Stimulated activated CD8-positive, alpha-beta memory T cell treated with anti-CD3 and anti-CD28 coated beads, Interleukin-7, amount 100 ng/mL, for 48 hours (primary cell): Measurements from ENCODE around the gene CCDC50.

Experiments used
- DNase-seq, 2 donors: peaks; one replicate each; pipeline ENCODE4 v3.0.0-alpha.2; 2020; ENCODE audit warnings: low read depth in 1 of 2; ENCODE audit errors: extremely low read depth in 1 of 2

The CCDC50 gene, protein sequence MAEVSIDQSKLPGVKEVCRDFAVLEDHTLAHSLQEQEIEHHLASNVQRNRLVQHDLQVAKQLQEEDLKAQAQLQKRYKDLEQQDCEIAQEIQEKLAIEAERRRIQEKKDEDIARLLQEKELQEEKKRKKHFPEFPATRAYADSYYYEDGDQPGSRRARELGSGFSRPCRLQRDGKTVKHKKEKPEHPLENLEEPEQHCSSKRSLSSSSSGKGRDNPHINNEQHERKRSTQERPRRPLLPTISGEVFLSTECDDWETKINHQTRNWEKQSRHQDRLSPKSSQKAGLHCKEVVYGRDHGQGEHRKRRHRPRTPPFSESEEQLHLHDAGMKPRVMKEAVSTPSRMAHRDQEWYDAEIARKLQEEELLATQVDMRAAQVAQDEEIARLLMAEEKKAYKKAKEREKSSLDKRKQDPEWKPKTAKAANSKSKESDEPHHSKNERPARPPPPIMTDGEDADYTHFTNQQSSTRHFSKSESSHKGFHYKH

DNA sequence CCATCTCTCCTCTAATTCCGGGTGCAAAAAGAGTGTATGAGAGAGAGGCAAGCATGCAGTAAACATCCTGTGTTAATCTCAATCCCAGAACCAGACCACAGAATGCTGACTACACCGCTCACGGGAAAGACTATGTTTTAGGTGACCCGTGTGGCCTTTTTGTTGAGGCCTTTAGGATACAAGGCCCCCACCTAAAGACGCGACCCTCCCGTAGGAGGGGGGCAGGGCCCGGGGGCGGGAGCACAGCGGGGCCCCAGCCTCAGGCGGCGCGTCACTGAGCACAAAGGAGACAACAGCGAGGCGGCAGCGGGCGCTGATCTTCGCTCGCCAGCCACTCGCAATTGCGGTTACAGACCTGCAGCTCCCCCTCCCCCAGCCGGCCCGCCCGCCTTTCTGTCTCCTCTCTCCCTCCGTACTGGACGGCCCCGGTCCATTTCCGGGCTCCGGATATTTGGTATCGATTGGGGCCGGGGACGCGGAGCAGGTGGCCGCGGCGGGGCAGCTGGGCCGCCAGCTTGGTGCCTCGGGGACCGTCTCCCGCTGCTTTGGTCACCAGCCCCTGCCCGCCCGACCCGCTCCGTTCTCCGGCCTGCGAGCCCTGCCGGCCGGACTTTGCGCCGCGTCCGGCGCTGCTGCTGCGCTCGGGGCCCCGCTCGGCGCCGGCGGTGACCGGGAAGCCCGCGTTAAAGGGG, at the start of gene CCDC50:
TSS of gene CCDC50 (plus strand) at position 433 of the 692 bp plus-strand sequence. CDS start 281 bp downstream, outside the sequence.
- DNase-seq = peak in 1 of 2 donors; percentile 4

DNA sequence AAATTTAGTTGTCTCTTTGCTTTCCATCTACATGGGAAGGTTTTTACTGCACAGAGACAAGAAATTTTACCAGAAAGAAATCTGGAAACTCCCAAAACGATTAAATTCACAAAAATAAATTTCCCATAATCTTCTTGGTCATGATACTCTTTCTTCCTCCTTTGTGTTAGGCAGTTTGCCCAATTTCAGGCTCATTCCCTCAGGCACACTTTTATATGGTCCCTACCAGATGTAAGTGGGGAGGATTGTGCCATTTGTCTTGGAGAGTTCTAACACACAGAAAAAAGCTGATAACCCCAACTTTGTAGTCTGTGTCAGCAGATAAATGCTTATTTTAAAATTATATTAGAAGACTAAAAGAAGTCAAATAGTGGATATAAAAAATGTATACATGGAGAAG, 49.1 kb upstream of the CCDC50 start:
- no peak for DNase-seq

- DNase-seq = no peak
Measured at GRCh38 chr3:191280882-191281281, 48.3 kb upstream of the CCDC50 start.

DNA sequence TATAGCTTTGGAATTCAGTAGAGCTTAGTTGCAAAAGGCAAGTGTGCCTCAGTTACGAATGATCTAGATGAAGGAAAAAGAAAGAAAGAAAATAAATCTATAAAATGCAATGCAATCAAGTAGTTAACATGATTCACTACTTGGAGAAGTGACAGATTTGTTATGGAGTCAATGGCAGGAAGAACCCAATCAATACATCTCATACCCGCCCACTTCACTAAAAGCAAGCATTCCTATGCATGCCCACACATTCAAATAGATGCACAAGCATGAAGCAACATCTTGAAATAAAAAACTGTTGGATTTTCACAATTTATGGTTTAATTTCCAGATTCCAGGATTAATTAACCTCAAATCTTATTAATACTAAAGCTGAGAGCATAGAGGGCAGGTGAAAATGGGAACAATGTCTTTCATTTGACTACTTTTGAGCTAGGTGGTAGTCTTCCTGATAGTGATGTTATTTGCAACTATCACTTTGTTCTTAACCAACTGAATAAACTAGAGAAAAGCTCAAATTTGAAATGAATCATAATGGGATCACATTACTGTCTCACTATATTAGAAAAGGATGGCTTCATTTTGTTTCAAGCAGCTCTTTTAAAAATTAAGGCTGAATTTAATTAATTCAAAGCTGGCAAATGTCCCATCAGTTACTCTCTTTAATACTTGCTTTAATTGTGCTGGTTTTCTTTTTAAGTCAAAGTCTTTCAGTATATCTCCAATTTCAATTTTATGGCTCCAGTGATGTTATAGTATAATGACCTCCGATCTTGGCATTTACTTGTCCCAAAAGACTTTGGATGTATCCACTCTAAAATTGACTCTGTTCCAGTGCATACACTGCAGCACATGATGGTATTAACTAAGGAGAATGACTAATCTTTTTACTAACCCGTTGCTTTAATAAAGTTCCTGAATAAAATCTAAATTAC, 46.7 kb upstream of the CCDC50 start:
- DNase-seq = no peak

DNA sequence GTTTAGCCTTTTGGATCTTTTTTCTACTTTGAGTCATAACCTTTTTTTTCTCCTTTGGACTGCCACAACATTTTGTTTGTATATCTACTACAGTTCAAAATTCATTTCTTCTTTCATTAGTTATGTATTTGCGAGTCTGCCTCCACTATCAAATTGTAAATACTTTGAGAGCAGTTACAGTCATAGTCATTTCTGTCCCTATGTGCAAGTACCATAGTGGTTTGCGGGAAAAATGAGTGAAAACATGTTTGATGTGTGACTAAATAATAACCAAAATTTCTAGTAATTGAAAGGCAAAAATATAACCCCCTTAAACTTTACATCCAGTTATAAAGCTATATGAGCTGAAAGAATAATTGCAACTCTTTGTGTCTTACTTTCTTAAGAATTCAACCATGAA, 45.8 kb upstream of the CCDC50 start:
- DNase-seq = no peak

- DNase-seq = no peak
Measured at GRCh38 chr3:191290311-191291025, 38.7 kb upstream of the CCDC50 start.

DNA sequence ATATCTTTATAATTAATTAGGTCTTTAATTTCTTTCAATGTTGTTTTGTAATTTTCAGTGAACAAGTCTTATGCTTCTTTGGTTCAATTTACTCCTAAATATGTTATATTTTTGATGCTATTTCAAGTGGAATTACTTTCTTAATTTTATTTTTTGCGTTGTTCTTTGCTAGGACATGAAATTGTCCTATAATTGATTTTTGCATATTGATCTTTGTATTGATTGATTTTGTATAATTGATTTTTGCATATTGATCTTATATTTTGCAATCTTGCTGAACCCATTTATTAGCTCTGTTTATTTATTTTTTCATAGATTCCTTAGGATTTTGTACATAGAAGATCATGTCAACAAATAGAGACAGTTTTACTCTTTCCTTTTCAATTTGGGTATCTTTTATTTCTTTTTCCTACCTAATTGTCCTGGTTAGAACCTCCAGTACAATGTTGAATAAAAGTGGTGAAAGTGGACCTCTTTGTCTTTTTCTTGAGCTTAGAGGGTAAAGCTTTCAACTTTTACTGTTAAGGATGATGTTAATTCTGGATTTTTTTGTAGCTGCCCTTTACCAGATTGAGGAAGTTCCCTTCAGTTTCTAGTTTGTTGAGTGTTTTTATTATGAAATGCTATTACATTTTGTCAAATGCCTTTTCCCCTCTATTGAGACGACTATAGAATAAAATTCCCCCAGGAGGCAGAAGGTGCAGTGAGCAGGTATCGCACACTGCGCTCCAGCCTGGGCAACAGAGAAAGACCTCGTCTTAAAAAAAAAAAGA, 36.8 kb upstream of the CCDC50 start:
- DNase-seq = no peak

DNA sequence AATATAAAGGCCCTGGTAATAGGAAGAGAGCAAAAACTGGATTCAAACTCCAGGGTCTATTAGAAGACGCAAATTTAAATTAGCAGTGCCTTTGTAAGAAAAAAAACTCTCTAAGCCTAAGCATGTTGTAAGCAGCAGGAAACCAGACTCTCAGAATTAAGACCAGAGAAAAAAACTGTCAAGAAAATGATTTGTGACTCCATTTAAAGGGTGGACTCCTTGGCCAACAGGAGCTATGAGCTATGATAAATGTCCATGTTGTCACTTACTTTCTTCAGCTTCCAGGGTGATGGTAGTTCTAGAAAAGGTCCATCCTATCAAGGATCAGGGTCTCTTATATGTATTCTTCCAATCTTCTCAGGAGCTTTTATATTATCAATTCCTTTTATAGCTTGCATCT, 34.9 kb upstream of the CCDC50 start:
- no peak for DNase-seq

DNA sequence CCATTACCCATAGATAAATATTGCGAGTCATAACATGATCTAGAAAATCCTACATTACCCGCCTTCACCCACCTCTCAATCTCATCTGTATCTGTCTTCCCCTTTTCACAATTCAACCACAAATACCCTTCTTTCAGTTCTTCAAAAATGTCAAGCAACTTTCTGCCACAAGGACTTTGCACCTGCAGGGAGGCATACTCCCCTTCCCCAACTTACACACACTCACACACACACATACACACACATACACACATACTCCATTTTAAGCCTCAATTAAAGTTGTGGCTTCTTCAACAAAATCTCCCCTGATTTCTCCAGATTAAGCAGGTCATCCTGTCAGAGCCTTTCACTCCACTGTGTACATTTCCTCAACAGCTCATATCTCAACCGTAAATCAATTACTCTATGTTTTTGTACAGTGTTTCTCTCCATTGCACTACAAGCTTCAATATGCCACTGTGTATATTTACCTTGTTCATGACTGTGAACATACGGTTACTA, 33.1 kb upstream of the CCDC50 start:
- DNase-seq = no peak

- DNase-seq = no peak
Measured at GRCh38 chr3:191298846-191299245, 30.3 kb upstream of the CCDC50 start.

- DNase-seq = no peak
Measured at GRCh38 chr3:191300422-191300821, 28.8 kb upstream of the CCDC50 start.

- no peak for DNase-seq
Measured at GRCh38 chr3:191301017-191301416, 28.2 kb upstream of the CCDC50 start.

DNA sequence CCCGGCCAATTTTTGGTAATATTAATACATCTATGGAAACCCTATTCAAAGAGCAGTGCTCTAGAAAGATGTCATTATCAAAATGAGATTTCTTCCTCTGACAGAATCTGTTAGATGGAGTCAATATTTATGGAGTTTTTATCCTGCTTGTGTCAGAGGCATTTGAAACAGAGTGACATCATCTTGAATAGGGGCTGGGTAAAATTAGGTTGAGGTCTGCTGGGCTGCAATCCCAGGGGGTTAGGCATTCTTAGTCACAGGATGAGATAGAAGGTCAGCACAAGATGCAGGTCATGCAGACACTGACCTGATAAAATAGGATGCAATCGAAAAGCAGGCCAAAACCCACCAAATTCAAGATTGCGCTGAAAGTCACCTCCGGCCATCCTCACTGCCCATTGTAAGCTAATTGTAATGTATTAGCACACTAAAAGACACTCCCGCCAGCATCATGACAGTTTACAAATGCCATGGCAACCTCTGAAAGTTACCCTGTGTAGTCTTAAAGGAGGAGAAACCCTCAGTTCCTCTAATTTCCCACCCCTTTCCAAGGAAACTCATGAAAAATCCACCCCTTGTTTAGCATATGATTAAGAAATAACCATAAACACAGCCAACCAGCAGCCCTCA, 27.3 kb upstream of the CCDC50 start:
- no peak for DNase-seq

GRCh38 chr3:191302451-191302850, 26.7 kb upstream of the CCDC50 start:
- DNase-seq = no peak

GRCh38 chr3:191303596-191303995, 25.6 kb upstream of the CCDC50 start:
- no peak for DNase-seq

DNA sequence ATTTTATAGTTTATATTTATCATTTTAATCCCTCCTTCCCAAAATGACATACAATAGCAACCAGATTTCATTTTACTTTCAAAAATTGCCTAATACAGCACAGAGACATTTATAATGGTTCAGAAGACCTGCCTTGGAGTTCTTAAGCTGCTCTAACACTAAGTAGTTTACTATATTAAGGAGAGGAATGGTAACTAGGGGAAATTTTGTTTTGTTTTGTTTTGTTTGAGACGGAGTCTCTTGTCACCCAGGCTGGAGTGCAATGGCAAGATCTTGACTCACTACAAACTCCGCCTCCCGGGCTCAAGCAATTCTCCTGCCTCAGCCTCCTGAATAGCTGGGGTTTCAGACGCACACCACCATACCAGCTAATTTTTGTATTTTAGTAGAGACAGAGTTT, 22.8 kb upstream of the CCDC50 start:
- DNase-seq = no peak

DNA sequence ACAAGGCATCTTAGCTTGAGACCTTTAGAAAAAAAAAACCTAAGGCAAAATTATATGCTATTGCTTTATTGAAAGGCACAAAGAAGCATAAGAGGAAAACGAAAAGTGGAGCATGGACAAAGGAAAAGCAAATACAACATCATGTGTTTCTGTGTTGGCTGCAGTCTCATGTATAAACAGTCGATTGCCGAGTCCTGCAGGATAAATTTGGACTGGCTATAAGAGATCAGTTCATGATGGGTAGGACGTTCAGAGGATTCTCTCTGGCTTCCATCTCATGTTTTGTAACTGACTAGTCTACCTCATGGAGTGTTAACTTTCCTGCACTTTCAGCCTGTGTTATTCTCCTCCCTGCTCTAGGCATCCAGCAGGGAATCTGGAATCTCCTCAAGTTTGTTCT, 21.9 kb upstream of the CCDC50 start:
- DNase-seq = no peak

DNA sequence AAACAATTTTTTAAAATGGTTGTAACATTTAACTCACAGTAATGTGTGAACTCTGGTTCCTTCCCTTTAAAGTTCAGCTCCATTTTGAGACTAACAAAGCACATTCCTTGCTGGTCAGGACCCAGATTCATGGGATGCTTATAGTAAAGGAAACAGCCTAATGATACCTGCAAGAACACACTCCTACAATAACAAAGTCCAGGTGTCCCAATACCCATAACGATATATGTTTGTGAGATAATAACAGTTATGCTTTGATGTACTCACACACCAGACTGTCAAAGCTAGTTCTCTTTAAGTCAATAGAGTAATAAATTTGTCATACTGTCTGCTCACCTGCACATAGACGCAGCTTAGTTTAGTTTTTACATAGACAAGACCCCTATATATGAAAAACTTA, 15.9 kb upstream of the CCDC50 start:
- DNase-seq = no peak

GRCh38 chr3:191314109-191314728, 15.0 kb upstream of the CCDC50 start:
- DNase-seq = no peak
